Stimulated activated CD4-positive, alpha-beta T cell treated with anti-CD3 and anti-CD28 coated beads, Interleukin-12 subunit alpha, Interleukin-12 subunit beta, amount 100 ng/mL, for 24 hours (primary cell): ENCODE measurements around the gene DTNBP1.

ENCODE experiments used
- DNase-seq, 2 experiments: peaks; one replicate each; pipeline ENCODE4 v3.0.0-alpha.2; 2020; ENCODE audit warnings: low read depth in 2 of 2

The DTNBP1 gene

DNA sequence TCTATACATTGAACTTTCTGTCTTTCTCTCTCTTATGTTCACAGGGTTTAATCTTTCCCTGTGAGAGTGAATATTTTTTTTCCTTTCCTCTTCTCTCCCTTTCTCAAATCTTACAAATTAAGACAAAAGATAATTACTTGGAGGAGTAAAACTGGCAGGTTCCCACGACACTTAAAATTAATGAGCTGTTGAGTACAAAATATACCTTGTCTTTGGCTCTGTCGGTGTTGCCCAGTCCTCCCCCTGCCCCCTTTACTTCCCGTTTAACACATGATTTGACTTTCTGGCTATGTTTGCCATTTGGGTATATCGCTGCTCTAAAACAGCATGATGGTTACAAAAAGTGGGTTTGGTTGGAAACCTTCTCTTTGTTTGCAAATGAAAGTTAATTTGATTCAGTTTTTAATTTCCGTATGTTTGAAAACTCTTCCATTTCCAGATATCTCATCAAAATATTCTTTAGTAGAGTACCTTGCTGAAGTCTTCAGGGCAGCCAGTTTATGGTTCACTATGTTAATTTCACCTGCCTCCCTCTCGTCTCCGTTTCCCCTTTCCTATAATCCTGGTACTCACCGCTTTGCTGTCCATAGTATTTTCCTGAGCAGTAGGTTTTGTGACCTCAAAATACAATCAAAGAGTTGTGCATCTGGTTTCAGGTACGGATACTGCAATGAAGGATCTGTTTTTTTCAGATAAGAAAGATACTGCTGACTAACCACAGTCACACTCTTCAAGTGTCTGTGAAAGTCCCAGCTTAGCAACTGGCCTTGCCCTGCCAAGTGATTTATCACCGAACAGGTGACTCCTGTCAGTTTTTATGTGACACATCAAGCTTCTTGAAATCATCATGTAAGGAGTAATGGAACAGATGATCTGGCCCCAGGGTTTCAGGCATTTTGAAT lies 181.2 kb downstream of the DTNBP1 start:
- no peak for DNase-seq

- no peak for DNase-seq
Observed at GRCh38 chr6:15480525-15480924, 182.3 kb downstream of the DTNBP1 start.

- no peak for DNase-seq
Observed at GRCh38 chr6:15479761-15480160, 183.1 kb downstream of the DTNBP1 start.

DNA sequence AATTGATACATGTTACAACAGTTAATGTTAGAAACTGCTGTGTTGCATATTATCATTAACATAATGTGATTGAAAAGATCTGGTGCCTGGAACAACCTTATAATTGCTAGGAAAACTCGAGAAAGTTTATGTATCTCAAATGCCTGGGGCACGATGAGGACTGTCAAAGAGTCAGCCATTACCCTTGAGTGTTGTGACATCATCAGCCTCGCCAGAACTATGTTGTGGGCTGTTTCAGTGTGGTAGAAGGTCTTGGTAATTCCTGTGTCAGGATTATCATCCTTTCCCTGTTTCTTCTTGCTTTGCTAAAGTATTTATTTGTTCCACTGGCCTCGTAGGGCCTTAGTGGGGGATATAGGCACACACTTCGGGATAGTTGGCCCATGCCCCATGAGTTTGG lies 185.1 kb downstream of the DTNBP1 start:
- DNase-seq, result no peak

DNA sequence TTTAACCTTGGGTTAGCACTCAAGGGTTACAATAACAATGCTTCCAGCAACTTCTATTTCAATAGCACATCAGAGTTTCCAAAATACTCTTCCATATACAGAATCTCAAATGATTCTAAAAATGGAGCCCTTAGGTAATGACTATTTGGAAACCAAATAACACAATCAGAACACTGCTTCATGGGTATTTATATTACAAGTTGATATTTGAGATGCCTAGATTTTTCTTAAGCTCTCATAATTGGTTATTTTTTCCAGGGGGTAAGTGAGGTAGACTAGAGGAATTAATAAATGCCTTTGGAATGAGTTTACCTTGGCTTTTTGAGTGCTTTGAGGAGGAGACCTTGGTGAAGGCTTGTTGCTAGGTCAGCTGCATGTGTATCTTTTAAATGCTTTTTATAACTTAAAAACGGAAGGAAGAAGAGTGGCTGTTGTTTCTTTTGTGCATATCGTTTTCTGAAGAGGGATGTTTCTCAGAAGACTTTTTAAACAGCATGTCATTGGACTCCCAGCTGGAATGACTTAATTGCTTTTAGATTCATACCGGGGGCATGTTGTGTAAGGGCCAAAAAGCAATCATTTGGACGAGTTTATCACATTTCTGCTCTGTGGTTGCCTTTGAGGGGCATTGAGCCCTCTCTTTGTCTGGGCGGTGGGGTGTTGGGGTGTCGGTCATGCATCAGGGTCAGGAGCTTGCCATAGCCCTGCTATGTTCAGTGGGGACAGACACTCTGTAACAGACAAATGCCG lies 186.0 kb downstream of the DTNBP1 start:
- DNase-seq, result no peak

DNA sequence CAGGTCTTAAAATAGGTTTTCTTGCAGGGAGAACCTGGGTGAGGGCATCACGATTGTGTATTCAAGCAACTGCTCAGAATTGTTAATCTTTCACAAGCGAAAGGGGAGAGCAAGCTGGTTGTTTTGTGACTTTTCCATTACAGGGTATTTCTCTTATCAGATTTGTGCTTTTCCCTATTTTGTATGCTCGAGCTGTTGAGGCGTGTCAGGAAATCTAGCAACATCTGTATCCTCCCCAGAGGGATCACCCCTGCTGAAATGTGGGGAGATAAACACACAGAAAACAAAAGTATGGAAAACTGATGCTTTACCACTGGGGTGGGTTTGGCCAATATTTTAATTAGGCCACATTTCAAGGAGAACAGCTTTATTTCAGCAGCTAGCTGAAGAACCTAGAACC lies 187.0 kb downstream of the DTNBP1 start:
- no peak for DNase-seq

DNA sequence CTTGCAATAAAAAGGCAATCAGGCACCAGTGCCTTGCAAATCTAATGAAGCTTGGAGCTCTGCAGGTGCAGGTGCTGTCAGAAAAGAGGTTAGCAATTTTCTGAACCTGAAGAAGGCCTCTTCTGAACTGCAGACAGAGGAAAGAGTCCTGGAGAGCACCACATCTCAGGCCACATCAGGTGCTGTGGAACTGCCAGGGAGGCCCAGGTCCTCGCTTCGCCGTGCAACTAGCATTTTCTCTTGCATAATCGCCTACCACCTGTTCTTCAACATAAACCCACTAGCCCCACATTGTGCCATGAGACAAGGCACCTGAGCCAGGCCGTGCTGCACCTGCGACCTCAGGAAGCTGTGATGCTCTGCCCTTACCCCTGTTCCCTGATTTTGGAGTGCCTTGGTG lies 187.6 kb downstream of the DTNBP1 start:
- no peak for DNase-seq

- DNase-seq, result no peak
Observed at GRCh38 chr6:15474196-15474595, 188.6 kb downstream of the DTNBP1 start.

DNA sequence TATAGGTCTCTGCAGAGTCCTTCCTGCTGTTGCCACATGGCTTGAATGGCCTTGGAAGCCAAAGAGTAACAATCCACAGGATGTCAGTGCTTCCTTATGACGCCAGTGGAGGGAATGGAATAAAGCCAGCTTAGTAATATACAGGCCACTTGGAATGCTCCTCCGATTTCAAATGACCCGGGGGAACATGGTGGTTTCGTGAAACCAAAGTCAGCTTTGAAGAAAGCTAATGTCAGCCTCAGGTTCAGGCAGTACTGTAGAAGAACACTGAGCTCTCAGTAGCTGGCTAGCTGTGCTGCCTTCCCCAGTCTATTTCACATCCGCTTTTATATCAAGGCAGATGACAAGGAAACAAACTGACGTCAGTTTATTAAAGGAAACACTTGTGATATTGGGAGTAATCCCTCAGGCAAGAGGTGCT lies 189.1 kb downstream of the DTNBP1 start:
- no peak for DNase-seq

GRCh38 chr6:15473174-15473573 lies 189.7 kb downstream of the DTNBP1 start:
- DNase-seq, result no peak
